Stimulated activated naive CD4-positive, alpha-beta T cell (primary cell): ENCODE results near the gene AKR1B1.

Experiments
- DNase-seq, 6 experiments: peaks; one replicate each; lab custom pipeline; 2025; lab: John Stamatoyannopoulos, UW

AKR1B1 gene

GRCh38 chr7:134469622-134470021 lies 10.7 kb upstream of the AKR1B1 start:
- DNase-seq = no peak

GRCh38 chr7:134468475-134468874 lies 9.6 kb upstream of the AKR1B1 start:
- DNase-seq = no peak

GRCh38 chr7:134468054-134468453 lies 9.2 kb upstream of the AKR1B1 start:
- no peak for DNase-seq

GRCh38 chr7:134465491-134465890 lies 6.6 kb upstream of the AKR1B1 start:
- no peak for DNase-seq

- DNase-seq = no peak
These were observed 5.6 kb upstream of the AKR1B1 start for GRCh38 chr7:134464496-134464895.

GRCh38 chr7:134463751-134464150 lies 4.9 kb upstream of the AKR1B1 start:
- no peak for DNase-seq

GRCh38 chr7:134462337-134462925 lies 3.5 kb upstream of the AKR1B1 start:
- DNase-seq = no peak

- DNase-seq = no peak
These were observed 3.0 kb upstream of the AKR1B1 start for GRCh38 chr7:134461916-134462315.

GRCh38 chr7:134459981-134460380 lies 1.1 kb upstream of the AKR1B1 start:
- no peak for DNase-seq

GRCh38 chr7:134458341-134458805 lies 527 bp downstream of the AKR1B1 start:
- DNase-seq = peak; percentile 7 to 71 (median 44)

- DNase-seq = no peak
These were observed 1.7 kb downstream of the AKR1B1 start for GRCh38 chr7:134457210-134457609.

GRCh38 chr7:134454277-134454676 lies 4.6 kb downstream of the AKR1B1 start:
- peak in 2 of 6 experiments; percentile 24 to 32 for DNase-seq

GRCh38 chr7:134453518-134453917 lies 5.4 kb downstream of the AKR1B1 start:
- DNase-seq = no peak

GRCh38 chr7:134452991-134453473 lies 5.9 kb downstream of the AKR1B1 start:
- DNase-seq = no peak

GRCh38 chr7:134452419-134452838 lies 6.5 kb downstream of the AKR1B1 start:
- DNase-seq = no peak

GRCh38 chr7:134451656-134452055 lies 7.2 kb downstream of the AKR1B1 start:
- no peak for DNase-seq

GRCh38 chr7:134450294-134451000 lies 8.5 kb downstream of the AKR1B1 start:
- no peak for DNase-seq

GRCh38 chr7:134449680-134450079 lies 9.2 kb downstream of the AKR1B1 start:
- no peak for DNase-seq

- DNase-seq = no peak
These were observed 10.3 kb downstream of the AKR1B1 start for GRCh38 chr7:134448356-134449229.

- no peak for DNase-seq
These were observed 11.5 kb downstream of the AKR1B1 start for GRCh38 chr7:134447383-134447782.

GRCh38 chr7:134446923-134447322 lies 12.0 kb downstream of the AKR1B1 start:
- DNase-seq = no peak

- no peak for DNase-seq
These were observed 12.5 kb downstream of the AKR1B1 start for GRCh38 chr7:134446446-134446845.

GRCh38 chr7:134444961-134445315 lies 14.0 kb downstream of the AKR1B1 start:
- no peak for DNase-seq
